Activated CD8-positive, alpha-beta memory T cell treated with anti-CD3 and anti-CD28 coated beads for 4 hours (primary cell): ENCODE results near the gene ENPP6.
"Not testable (repeated sequence)": the region's sequence is repeated elsewhere in the genome, so short reads cannot be mapped to it uniquely, and the experiment has no call there.

ENCODE experiments used
- DNase-seq, 2 donors: peaks; one replicate each; pipeline ENCODE4 v3.0.0-alpha.2; 2020; ENCODE audit warnings: low read depth in 2 of 2

Gene ENPP6

GRCh38 chr4:184148738-184149637 is 68.7 kb downstream of the ENPP6 start:
- DNase-seq = no peak

DNA sequence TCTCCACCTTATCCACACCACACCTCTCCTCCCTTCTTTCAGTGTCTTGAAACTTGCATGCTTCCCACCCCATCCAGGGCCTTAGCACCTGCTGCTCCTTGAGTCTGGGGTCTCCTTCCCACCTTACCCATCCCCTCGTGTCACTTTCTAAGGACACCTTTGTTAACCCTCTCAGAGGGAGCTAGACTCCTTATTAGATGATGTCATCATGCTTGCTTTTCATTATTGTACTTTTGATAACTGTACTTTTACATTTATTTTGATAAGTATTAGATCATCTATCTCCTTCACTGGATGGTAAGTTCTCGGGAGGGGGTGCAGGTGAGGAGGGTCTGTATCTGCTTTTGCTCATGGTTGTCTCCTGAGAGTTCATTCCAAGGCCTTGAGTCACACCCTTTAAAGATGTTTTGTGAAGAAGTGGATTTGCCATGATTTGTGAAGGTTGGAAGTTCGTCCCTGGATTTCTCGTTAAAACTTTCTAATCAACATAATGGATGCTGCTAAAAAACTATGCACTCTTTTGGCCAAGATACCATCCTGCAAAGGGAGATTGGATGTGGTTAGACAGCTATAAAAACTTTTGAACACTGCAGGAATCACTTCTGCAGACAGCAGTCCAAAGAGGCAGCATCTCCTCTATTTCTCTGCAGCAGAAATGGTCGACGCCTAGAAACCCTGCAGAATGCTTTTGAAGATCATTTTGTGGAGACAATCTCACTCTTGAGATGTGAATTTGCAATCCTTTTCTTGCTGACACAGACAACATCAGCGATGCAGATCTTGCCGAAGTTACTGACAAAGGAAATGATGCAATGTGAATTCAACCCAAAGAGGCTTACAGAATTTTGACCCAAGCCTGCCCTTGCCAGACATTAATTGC is 69.6 kb downstream of the ENPP6 start:
- DNase-seq = no peak

- DNase-seq = no peak
Observed at GRCh38 chr4:184146951-184147350, 70.7 kb downstream of the ENPP6 start.

- DNase-seq = no peak
Observed at GRCh38 chr4:184145596-184145995, 72.1 kb downstream of the ENPP6 start.

- DNase-seq = no peak
Observed at GRCh38 chr4:184143770-184144564, 73.7 kb downstream of the ENPP6 start.

DNA sequence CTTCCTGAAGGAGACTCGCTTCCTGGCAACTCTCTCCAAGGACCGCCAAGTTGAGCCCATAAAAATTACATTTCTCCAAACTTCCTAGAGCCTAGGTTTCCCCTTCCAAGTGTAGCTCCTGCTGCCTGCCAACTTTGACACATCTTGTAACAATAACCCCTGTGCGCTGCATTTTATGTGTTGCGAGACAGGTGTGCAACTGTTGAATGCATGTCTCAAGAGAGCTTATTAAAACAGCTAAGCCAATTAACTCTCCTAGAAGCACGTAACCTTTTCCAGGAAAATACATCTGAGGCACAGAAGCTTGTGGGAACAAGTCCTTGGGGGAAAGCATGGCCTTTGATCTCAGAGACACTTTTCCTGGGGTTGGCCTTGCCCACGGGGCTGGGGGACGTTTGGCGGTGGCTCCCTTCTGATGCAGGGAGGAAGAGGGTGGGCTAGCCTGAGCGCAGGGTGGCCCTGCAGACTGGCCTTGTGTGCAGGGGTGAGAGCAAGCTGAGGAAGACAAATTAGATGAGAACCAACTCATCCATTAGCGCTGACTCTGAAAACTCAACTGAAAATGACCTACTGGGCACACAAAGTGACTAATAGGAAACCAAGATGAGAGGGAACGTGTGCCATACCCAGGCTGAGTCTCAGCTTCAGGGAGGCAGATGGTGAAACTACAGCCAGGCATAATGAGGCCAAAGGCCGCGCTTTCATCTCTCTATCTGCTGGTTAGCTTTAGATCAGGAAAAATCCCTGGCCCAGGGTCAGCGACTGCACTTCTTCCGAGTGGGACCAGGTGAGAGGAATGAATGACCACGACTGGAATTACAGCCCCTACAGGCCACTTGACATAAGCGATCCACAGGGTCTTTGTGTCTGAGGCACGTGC is 75.3 kb downstream of the ENPP6 start:
- no peak for DNase-seq

- DNase-seq = not testable (repeated sequence)
Observed at GRCh38 chr4:184140901-184141300, 76.8 kb downstream of the ENPP6 start.

- DNase-seq = no peak
Observed at GRCh38 chr4:184136525-184136924, 81.1 kb downstream of the ENPP6 start.

- DNase-seq = no peak
Observed at GRCh38 chr4:184126800-184127199, 90.9 kb downstream of the ENPP6 start.

GRCh38 chr4:184122631-184123408 is 94.9 kb downstream of the ENPP6 start:
- DNase-seq = no peak

DNA sequence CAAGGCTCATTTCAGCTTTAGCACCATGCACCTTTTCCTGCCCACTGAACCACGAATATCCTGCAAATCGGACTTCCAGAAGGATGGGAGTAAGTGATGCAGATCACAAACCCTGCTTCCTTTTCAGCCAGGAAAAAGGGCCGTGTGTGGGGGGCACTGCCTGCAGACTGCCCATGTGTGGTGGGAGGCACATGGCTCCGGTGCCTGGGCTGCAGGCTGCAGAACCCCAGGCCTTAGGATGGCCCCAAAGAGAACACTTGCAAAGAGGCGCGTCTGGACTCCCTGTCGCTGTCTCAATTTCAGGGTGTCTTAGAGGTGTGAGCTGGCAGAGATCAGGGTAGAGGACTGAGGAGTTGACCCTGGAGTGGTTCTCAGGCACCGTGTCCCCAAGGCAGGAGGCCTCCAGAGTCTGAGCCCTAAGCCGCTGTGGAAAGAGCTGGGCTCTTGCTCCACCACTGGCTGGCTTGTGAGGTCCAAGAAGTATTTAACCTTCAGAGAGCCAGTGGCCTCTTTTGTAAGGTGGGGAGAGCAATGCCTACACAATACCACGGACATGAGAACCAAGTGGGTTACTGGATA is 97.0 kb downstream of the ENPP6 start:
- DNase-seq = no peak

DNA sequence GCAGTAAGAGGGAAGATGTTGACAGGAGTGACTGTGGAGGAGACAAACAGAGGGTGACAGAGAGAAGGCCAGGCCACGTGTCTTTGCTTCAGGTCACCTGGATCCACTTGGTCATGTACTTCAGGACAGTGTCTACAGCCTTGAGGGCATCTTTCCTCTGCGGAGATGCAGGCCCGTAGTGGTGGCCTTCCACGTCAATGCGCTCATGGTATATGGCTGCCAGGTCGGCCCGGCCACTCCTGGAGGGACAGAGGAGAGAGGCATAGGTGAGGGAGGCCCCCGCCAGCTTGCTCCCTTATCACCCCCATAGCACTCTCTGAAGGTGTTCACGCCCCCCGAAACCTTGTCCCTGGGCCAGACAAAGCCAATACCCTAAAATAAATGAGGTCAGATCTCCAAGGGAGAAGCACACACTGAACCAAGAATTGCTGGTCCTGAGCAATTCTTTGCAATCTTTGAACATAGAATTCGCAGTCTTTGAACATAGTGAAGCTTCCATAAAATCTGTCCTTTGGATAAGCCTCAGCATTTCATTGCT is 99.9 kb downstream of the ENPP6 start:
- no peak for DNase-seq

- DNase-seq = no peak
Observed at GRCh38 chr4:184115399-184115798, 102.3 kb downstream of the ENPP6 start.

DNA sequence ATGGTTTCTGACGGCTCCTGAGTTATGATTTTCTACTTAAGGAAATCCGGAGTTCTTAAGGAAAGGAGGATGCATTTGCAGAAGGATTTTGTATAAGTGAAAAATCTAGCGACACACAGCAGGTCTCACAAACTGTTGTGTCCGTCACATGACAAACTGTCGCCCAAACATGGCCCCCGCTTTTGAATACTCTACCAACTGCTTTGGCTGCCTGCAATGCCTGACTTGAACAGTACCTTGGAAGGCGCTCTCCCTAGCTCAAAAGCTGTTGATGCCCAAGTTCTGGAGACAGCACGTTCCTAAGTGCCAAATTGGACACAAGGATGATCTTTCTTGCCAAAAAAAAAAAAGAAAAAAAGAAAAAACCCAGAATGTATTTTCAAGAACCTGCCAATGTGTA is 103.2 kb downstream of the ENPP6 start:
- no peak for DNase-seq

DNA sequence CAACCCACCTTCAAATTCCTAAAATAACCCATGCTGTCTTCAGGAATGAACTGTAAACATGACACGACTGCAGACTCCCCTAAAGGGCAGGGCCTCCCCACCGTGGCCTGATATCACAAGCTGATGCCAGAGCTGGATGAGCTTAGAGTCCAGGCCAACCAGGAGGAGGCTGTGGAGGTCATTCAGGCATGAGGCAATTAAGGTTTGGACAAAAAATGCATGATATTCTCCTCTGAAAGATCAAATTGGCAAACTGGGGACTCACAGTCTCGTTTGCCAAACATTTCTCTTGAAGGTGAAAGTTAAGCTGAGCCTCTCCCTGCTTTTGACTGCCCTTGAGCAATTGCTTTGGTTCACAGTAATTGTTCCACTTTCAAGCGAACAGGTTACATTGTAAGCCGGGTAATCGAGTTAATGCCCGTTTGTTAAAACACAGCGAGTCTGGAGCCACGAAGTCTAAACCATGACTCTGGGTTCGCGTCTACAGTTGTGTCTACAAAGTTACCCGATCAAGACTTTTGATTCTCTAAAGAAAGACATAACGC is 105.6 kb downstream of the ENPP6 start:
- DNase-seq = no peak

- no peak for DNase-seq
Observed at GRCh38 chr4:184111233-184111832, 106.3 kb downstream of the ENPP6 start.

GRCh38 chr4:184110452-184111224 is 107.0 kb downstream of the ENPP6 start:
- DNase-seq = no peak

- no peak for DNase-seq
Observed at GRCh38 chr4:184108006-184108501, 109.6 kb downstream of the ENPP6 start.
